ENCODE data around the gene TTC6.
"Not testable (repeated sequence)": the region's sequence is repeated elsewhere in the genome, so short reads cannot be mapped to it uniquely, and the experiment has no call there.

TTC6 gene, protein sequence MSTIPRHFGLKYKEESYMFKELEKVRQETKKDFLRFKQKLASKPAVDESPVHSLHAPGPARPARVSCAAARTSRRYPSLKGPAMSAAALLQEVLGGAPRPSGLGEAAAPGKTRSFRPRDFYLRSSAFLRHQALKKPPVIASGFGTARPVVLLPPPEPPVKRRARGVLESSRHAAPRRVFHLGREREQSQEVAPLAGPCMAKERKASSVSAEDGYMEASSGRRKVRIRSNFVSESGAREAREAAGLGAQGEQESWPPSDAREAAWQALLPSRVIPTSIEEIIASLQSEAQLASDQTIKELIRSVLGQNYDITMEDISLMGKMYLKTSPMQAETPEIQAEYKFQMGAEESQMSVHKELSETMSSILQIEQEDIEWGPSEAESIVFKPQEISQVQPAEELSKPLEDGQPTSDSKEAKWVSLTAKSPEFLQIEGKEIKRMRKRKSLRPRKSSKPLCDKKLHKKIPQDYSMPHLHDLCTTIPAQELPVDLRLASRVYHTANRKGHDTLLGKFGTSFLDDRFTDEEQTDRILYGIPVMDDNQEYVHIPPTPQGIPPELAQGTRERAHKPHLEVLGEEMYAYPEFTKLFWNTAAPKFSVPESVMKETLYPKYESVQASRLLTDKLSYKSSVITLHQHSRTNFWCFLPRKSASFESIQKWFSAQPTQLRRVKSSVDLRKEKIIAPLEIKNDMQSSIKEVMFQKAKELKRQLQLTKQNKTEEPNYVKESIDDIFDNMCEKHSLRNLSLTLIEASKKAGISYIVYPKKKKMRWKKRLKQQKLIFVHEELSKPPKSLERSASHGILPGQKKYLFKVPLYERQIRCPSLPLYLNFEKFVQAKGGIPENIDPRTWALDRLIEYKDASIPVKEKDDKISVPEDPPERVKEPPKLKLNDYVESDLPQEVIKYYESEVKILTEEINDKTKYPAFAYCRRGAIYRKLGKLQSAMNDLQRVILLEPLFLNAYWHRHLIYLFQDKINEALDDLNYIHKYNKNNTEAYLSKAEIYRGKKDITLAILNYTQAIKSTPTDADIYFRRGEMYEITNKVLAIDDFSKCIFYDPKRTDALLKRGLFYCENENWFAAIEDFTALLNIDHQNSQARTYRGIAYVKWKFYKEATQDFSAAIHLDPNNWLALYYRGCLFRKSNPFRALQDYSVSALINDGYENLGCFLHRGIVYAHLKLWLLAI (N-terminal part only)

DNA sequence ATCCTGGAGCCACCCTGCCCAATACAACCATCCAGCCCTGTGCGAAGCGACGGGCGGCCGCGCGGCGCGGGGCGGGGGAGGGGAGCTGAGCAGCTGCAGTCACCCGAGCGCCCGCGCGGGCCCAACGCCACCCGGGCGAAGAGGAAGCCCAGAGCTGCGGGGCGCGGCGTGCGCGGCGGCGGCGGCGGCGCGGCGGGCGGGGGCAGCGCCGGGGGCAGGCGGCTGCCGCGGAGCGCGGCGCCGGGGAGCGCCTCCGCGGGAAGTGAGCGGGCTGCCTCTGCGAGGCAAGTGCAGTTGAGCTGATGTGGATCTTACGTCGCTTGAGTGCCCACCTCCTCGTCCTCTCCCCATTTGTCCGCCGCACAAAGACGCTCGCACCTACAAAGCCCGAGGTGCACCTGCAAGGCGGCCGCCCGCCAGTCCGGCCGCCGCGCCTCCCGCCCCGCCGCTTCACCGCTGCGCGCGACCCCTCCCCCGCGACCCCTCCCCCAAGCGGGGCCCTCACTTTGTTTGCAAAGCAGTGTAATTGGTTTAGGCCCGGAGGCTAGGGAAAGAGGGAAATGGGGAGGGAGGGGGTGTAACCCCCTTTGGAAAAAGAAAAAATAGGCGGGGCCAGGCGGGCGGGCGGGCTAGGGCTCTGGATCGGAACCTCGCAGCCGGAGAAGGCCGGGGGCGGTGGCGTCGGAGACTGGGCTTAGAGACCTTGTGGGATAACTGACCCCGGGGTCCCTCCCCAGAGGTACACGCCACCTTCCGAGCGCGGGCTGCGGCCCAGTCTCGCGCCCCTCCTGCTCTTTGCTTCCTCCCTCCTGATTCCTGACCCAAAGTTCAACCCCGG lies at the start of gene TTC6, which contains the start of gene FOXA1:
TTC6 (plus strand) TSS at position 659 of the 838 bp plus-strand sequence. CDS start 26,436 bp downstream, outside the sequence.
FOXA1 (minus strand) TSS at position 279 of the 838 bp plus-strand sequence; CDS start at position 2, 277 bp downstream.
- Histone ChIP-seq H3K9me3 (ENCODE audit: control insufficient read depth, insufficient read depth, low read length) (no peaks in the 10 kb centered on the region), H3K27me3 (ENCODE audit: control insufficient read depth, insufficient read depth, low read length) (peaks cover 85% of the 10 kb centered on the region), H3K4me1 (ENCODE audit: control insufficient read depth, insufficient read depth, low read length) (peaks cover 9% of the 10 kb centered on the region), H3K36me3 (ENCODE audit: control insufficient read depth, insufficient read depth, low read length) (no peaks in the 10 kb centered on the region), H3K4me3 (ENCODE audit: low read length) (peak within 1 kb of the TSS; percentile 38; the same call in 1 of the 2 replicates), H3K27ac (ENCODE audit: low read length) (no peak within 1 kb of the TSS)
- DNase-seq (ENCODE audit: low read depth, low spot score): no peak
- no CpG with 5 or more reads among the region's 92 CpGs for WGBS (ENCODE audit: insufficient coverage, insufficient read length)

DNA sequence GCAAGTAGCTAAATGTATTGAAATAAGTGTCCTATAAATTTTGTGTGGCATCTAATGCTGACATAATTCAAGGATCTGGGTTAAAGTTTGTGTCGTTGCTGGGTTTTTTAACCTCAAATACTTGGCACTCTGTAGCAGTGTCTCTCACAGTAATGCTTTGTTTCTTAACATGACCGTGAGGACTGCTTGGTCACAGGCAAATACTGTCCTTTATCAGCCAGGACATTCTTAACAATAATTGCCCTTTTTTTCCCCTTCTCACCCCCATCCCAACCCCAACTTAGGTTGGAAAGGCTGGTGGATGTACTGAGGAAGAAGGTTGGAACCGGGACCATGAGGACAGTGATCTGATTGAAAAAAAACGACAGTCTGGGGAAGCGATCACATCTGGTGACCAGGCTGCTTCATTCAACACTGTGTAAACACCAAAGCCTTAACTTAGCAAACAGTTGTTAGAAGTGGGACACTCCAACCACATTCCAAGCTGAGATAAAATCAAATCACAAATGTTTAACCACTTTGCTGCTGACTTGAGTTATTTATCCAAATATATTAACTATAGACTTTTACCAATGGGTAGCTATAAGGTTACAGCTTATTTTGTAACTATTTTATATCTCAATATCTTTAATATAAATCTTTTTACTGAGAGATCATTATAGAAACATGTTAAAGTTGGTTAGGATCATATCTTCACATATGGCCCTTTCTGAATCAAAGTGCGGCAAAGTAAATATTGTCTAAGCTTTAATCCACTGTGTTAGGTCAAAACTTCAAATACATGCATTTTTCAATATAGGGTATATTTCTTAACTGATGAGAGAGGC lies 48.6 kb upstream of the TTC6 start:
- H3K27me3 ChIP-seq (ENCODE audit: control insufficient read depth, insufficient read depth, low read length): no peaks in the 10 kb centered on the region
- WGBS (ENCODE audit: insufficient coverage, insufficient read length): no CpG with 5 or more reads among the region's 6 CpGs
- no peak overlapping the region for H3K27ac ChIP-seq (ENCODE audit: low read length)
- H3K4me1 ChIP-seq (ENCODE audit: control insufficient read depth, insufficient read depth, low read length): no peaks in the 10 kb centered on the region; the same call in 1 of the 2 replicates
- H3K36me3 ChIP-seq (ENCODE audit: control insufficient read depth, insufficient read depth, low read length): no peaks in the 10 kb centered on the region
- DNase-seq (ENCODE audit: low read depth, low spot score): no peak
- no peaks in the 10 kb centered on the region for H3K9me3 ChIP-seq (ENCODE audit: control insufficient read depth, insufficient read depth, low read length)
- H3K4me3 ChIP-seq (ENCODE audit: low read length): no peak overlapping the region

DNA sequence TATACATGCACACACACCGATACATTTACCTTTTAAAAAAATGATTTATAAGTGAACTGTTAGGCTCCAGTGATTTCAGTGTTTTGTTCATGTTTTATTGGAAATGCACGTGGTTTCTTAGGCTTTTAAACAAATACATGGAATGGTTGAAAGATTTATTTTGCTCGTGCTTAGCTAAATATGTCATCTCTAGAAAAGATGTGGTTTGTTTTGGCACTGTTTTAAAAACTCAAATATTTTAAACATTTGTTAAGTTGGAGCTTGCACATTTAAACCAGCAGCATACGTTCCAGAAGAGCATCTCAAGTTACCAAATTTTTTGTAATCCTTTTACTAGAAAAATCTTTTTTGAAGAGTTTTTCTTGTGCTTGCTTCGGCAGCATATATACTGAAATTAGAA lies 44.9 kb upstream of the TTC6 start:
- Histone ChIP-seq H3K4me3 (ENCODE audit: low read length) (no peak overlapping the region), H3K9me3 (ENCODE audit: control insufficient read depth, insufficient read depth, low read length) (no peaks in the 10 kb centered on the region), H3K27me3 (ENCODE audit: control insufficient read depth, insufficient read depth, low read length) (no peaks in the 10 kb centered on the region), H3K4me1 (ENCODE audit: control insufficient read depth, insufficient read depth, low read length) (no peaks in the 10 kb centered on the region), H3K36me3 (ENCODE audit: control insufficient read depth, insufficient read depth, low read length) (no peaks in the 10 kb centered on the region), H3K27ac (ENCODE audit: low read length) (no peak overlapping the region)
- no peak for DNase-seq (ENCODE audit: low read depth, low spot score)
- no CpG with 5 or more reads among the region's 5 CpGs for WGBS (ENCODE audit: insufficient coverage, insufficient read length)

DNA sequence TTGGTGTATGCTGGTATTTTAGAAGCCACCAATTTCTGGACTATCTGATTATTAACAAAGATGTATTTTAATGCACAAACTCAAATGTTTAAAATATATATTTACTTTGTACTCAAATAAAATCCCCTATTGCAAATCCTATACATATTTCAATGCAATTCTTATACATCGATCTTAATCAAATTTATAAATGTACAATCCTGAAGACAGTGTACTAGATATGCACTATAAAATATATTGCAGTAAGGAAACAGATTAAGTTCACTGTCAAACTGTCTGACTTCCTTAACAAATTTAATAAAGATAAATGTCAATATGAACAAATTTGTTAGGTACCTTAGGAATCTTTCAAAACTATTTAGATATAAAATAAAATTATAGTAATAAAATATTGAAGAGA lies 44.3 kb upstream of the TTC6 start:
- DNase-seq (ENCODE audit: low read depth, low spot score): no peak
- H3K4me3 ChIP-seq (ENCODE audit: low read length): no peak overlapping the region
- WGBS (ENCODE audit: insufficient coverage, insufficient read length): 100% methylated on average over 1 of the region's 1 CpG
- H3K9me3 ChIP-seq (ENCODE audit: control insufficient read depth, insufficient read depth, low read length): no peaks in the 10 kb centered on the region
- no peaks in the 10 kb centered on the region for H3K4me1 ChIP-seq (ENCODE audit: control insufficient read depth, insufficient read depth, low read length)
- no peaks in the 10 kb centered on the region for H3K27me3 ChIP-seq (ENCODE audit: control insufficient read depth, insufficient read depth, low read length)
- H3K36me3 ChIP-seq (ENCODE audit: control insufficient read depth, insufficient read depth, low read length): no peaks in the 10 kb centered on the region
- no peak overlapping the region for H3K27ac ChIP-seq (ENCODE audit: low read length)

DNA sequence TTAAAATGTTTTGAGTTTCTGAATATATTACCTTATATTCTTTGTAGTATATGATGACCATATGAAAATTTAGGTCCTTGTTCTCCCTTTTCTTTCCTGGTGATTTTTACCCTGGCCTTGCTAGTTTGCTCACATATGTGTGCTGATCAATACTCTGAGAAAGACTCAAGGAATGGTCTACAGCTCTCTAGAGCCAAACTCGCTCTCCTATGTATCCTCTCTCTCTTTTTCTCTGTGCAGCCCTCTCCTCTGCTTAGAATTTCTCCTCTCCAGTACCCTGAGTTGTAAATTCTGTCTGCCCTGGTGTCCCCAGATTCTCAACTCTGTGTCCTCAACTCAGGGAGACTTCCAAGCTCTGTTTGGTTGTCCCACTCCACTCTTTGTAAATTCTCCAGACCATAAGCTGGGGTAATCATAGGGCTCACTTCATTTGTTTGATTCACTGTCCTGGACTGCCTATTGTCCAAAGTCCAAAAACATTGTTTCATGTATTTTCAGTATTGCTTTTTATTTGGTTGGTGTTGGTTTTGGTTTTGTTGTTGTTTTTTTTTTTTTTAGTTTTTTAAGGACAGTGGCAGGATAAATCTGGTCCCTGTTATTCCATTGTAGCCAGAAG lies 41.4 kb upstream of the TTC6 start:
- WGBS (ENCODE audit: insufficient coverage, insufficient read length): no CpG with 5 or more reads among the region's 1 CpG

DNA sequence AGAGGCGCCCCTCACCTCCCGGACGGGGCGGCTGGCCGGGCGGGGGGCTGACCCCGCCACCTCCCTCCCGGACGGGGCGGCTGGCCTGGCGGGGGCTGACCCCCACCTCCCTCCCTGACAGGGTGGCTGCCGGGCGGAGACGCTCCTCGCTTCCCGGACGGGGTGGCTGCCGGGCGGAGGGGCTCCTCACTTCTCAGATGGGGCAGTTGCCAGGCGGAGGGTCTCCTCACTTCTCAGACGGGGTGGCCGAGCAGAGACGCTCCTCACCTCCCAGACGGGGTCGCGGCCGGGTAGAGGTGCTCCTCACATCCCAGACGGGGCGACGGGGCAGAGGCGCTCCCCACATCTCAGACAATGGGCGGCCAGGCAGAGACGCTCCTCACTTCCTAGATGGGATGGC lies 39.8 kb upstream of the TTC6 start:
- not testable (repeated sequence) for H3K27me3 ChIP-seq (ENCODE audit: control insufficient read depth, insufficient read depth, low read length); H3K27ac ChIP-seq (ENCODE audit: low read length); DNase-seq (ENCODE audit: low read depth, low spot score); H3K4me1 ChIP-seq (ENCODE audit: control insufficient read depth, insufficient read depth, low read length); H3K36me3 ChIP-seq (ENCODE audit: control insufficient read depth, insufficient read depth, low read length); H3K4me3 ChIP-seq (ENCODE audit: low read length); H3K9me3 ChIP-seq (ENCODE audit: control insufficient read depth, insufficient read depth, low read length)
- WGBS (ENCODE audit: insufficient coverage, insufficient read length): no CpG with 5 or more reads among the region's 33 CpGs

More for the DNA sequence above, 41.4 kb upstream of the TTC6 start:
- no peaks in the 10 kb centered on the region for H3K27me3 ChIP-seq (ENCODE audit: control insufficient read depth, insufficient read depth, low read length)
- H3K36me3 ChIP-seq (ENCODE audit: control insufficient read depth, insufficient read depth, low read length): no peaks in the 10 kb centered on the region
- DNase-seq (ENCODE audit: low read depth, low spot score): no peak
- no peak overlapping the region for H3K4me3 ChIP-seq (ENCODE audit: low read length)
- H3K9me3 ChIP-seq (ENCODE audit: control insufficient read depth, insufficient read depth, low read length): no peaks in the 10 kb centered on the region
- H3K27ac ChIP-seq (ENCODE audit: low read length): no peak overlapping the region
- no peaks in the 10 kb centered on the region for H3K4me1 ChIP-seq (ENCODE audit: control insufficient read depth, insufficient read depth, low read length)

DNA sequence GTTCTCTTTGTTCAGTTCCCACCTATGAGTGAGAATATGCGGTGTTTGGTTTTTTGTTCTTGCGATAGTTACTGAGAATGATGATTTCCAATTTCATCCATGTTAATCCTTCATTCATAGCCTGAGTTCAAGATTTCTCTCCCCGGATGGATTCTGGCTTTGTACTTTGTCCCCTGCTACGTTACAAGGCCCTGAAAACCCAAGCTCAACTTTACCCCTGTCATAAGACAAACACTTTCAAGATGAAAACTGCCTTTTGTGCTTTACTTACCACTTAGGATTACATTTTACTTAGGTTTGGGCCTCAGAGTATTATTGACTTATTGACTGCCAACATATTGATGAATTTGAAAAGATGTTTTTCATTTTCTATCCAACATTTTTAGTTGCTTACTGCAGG lies 36.7 kb upstream of the TTC6 start:
- Histone ChIP-seq H3K9me3 (ENCODE audit: control insufficient read depth, insufficient read depth, low read length) (no peaks in the 10 kb centered on the region), H3K36me3 (ENCODE audit: control insufficient read depth, insufficient read depth, low read length) (no peaks in the 10 kb centered on the region), H3K4me3 (ENCODE audit: low read length) (no peak overlapping the region), H3K27me3 (ENCODE audit: control insufficient read depth, insufficient read depth, low read length) (no peaks in the 10 kb centered on the region), H3K4me1 (ENCODE audit: control insufficient read depth, insufficient read depth, low read length) (no peaks in the 10 kb centered on the region), H3K27ac (ENCODE audit: low read length) (no peak overlapping the region)
- WGBS (ENCODE audit: insufficient coverage, insufficient read length): no CpG with 5 or more reads among the region's 4 CpGs
- DNase-seq (ENCODE audit: low read depth, low spot score): no peak

DNA sequence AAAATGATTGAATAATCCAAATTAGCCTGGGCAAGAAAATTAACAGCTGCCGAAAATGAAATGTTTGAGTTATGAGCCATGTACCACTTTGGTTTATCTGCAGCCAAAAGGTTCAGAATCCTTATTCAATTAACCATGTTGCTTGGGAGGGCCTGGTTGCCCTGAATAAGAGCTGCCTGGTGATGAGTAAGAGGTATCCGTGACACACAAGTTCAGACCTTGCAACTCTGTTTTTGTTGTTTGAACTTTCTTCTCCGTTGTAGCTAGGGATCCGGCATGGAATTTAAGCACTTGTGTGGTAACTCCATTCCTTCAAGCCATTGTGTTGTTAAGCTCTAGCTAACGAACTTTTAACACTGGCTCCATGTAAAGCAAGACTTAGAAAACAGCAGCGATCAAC lies 36.0 kb upstream of the TTC6 start:
- H3K27me3 ChIP-seq (ENCODE audit: control insufficient read depth, insufficient read depth, low read length): no peaks in the 10 kb centered on the region
- H3K4me3 ChIP-seq (ENCODE audit: low read length): no peak overlapping the region
- H3K27ac ChIP-seq (ENCODE audit: low read length): no peak overlapping the region
- no peaks in the 10 kb centered on the region for H3K4me1 ChIP-seq (ENCODE audit: control insufficient read depth, insufficient read depth, low read length)
- H3K9me3 ChIP-seq (ENCODE audit: control insufficient read depth, insufficient read depth, low read length): no peaks in the 10 kb centered on the region
- WGBS (ENCODE audit: insufficient coverage, insufficient read length): no CpG with 5 or more reads among the region's 6 CpGs
- no peak for DNase-seq (ENCODE audit: low read depth, low spot score)
- no peaks in the 10 kb centered on the region for H3K36me3 ChIP-seq (ENCODE audit: control insufficient read depth, insufficient read depth, low read length)

DNA sequence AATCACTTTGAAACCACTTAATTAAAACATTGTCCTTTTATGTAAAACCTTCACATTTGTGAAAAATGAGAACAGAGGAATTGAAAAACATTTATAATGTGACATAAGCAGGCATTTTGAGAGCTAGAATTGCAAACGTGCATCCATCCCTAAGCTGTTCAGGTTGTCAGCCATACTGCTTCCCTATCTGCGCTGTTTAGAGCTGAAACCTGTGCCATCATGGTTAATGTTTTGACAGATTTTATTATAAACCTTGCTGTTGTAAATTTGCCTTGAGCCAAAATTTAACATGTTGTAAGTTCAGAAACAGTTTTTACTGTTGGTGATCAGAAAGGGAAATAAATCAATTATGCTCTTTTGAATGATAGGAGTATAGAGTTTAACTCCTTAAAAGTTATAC lies 32.2 kb upstream of the TTC6 start:
- Histone ChIP-seq H3K9me3 (ENCODE audit: control insufficient read depth, insufficient read depth, low read length) (no peaks in the 10 kb centered on the region), H3K27ac (ENCODE audit: low read length) (no peak overlapping the region), H3K36me3 (ENCODE audit: control insufficient read depth, insufficient read depth, low read length) (no peaks in the 10 kb centered on the region), H3K27me3 (ENCODE audit: control insufficient read depth, insufficient read depth, low read length) (no peaks in the 10 kb centered on the region), H3K4me1 (ENCODE audit: control insufficient read depth, insufficient read depth, low read length) (no peaks in the 10 kb centered on the region), H3K4me3 (ENCODE audit: low read length) (no peak overlapping the region)
- WGBS (ENCODE audit: insufficient coverage, insufficient read length): no CpG with 5 or more reads among the region's 2 CpGs
- no peak for DNase-seq (ENCODE audit: low read depth, low spot score)

Data from iPS DF 6.9 (cell line).